Osteoblast (primary cell): ENCODE results near the gene ABI2. TPM values are rescaled to one million over a fixed set of nuclear protein-coding genes. Genes with fewer than 3 reads are reported as not detected.
"Not testable (repeated sequence)": the region's sequence is repeated elsewhere in the genome, so short reads cannot be mapped to it uniquely, and the experiment has no call there.

Source experiments
- DNase-seq: peaks from one replicate; pipeline ENCODE4 v3.0.0; 2011; ENCODE audit warnings: low spot score, mixed read lengths; ENCODE audit not compliant: insufficient read length; ENCODE audit errors: missing footprints
- H2AFZ ChIP-seq: 2 replicates; pipeline ENCODE4 v1.6.0; 2011; ENCODE audit warnings: mild to moderate bottlenecking, low read length
- H3K27ac ChIP-seq: 2 replicates; pipeline ENCODE4 v1.5.1; 2011; ENCODE audit warnings: mild to moderate bottlenecking, low read depth, low read length, moderate library complexity
- H3K27me3 ChIP-seq: 2 replicates; pipeline ENCODE4 v1.6.0; 2012; ENCODE audit warnings: mild to moderate bottlenecking, control low read depth, inconsistent platforms, low read length, moderate library complexity; ENCODE audit not compliant: insufficient read depth
- H3K36me3 ChIP-seq: 2 replicates; pipeline ENCODE4 v1.5.1; 2011; ENCODE audit warnings: mild to moderate bottlenecking, low read length, control low read depth, moderate library complexity; ENCODE audit not compliant: insufficient read depth
- H3K4me1 ChIP-seq: 2 replicates; pipeline ENCODE4 v1.5.1; 2011; ENCODE audit warnings: mild to moderate bottlenecking, low read length, control low read depth, moderate library complexity; ENCODE audit not compliant: insufficient read depth
- H3K4me2 ChIP-seq: 2 replicates; pipeline ENCODE4 v1.6.0; 2011; ENCODE audit warnings: mild to moderate bottlenecking, low read length; ENCODE audit not compliant: insufficient read depth
- H3K4me3 ChIP-seq: fragments of 200-600 bp; sonication (generic); 3 replicates; pipeline ENCODE4 v1.5.1; 2012; ENCODE audit warnings: mild to moderate bottlenecking, low read length, inconsistent platforms; ENCODE audit not compliant: insufficient read depth
- H3K79me2 ChIP-seq: 2 replicates; pipeline ENCODE4 v1.6.0; 2012; ENCODE audit warnings: mild to moderate bottlenecking, low read length, control low read depth, inconsistent platforms; ENCODE audit not compliant: insufficient read depth
- H3K9me3 ChIP-seq: 2 replicates; pipeline ENCODE4 v1.5.1; 2011; ENCODE audit warnings: low read depth, low read length, control low read depth
- H4K20me1 ChIP-seq: 2 replicates; pipeline ENCODE4 v1.6.0; 2012; ENCODE audit warnings: mild to moderate bottlenecking, low read length, control low read depth; ENCODE audit not compliant: insufficient read depth
- CTCF ChIP-seq: IDR thresholded peaks from 2 replicates; pipeline ENCODE4 v1.5.1; 2011; ENCODE audit warnings: mild to moderate bottlenecking, low read depth, low read length, moderate library complexity; ENCODE audit errors: extremely low read depth
- total RNA-seq: library from RNA; depleted of rRNA; stranded (reverse); fragments of >200 nt; gene quantifications from 2 replicates; pipeline ENCODE4 v1.2.3, GENCODE V29; 2012

Gene ABI2
- total RNA-seq, 1 donor: 38.7 TPM

GRCh38 chr2:203361922-203362321 lies 33.7 kb downstream of the ABI2 start:
- Histone ChIP-seq H3K36me3 (no peaks in the 10 kb centered on the region), H2AFZ (no peak overlapping the region), H3K9me3 (no peaks in the 10 kb centered on the region), H3K4me3 (no peak overlapping the region), H4K20me1 (peaks cover 17% of the 10 kb centered on the region), H3K27ac (no peak overlapping the region), H3K27me3 (no peaks in the 10 kb centered on the region), H3K79me2 (peaks cover 83% of the 10 kb centered on the region), H3K4me1 (peaks cover 6% of the 10 kb centered on the region), H3K4me2 (no peak overlapping the region)
- peak; percentile 66 for DNase-seq
- no peak for TF ChIP-seq CTCF

- no peak for TF ChIP-seq CTCF
- Histone ChIP-seq H2AFZ (no peak overlapping the region), H3K4me3 (no peak overlapping the region), H3K27me3 (no peaks in the 10 kb centered on the region), H3K4me2 (no peak overlapping the region), H3K4me1 (peaks cover 3% of the 10 kb centered on the region), H3K36me3 (peaks cover 18% of the 10 kb centered on the region), H3K79me2 (peaks cover 64% of the 10 kb centered on the region), H3K9me3 (no peaks in the 10 kb centered on the region), H4K20me1 (peaks cover 6% of the 10 kb centered on the region), H3K27ac (no peak overlapping the region)
- no peak for DNase-seq
Measured at GRCh38 chr2:203366639-203367466, 38.7 kb downstream of the ABI2 start.

GRCh38 chr2:203372706-203373105 lies 44.5 kb downstream of the ABI2 start:
- Histone ChIP-seq H3K79me2 (peaks cover 42% of the 10 kb centered on the region), H3K36me3 (peaks cover 16% of the 10 kb centered on the region)
- DNase-seq, H3K4me2 ChIP-seq, H3K27me3 ChIP-seq, H3K4me3 ChIP-seq, H3K9me3 ChIP-seq, H2AFZ ChIP-seq, H4K20me1 ChIP-seq, H3K27ac ChIP-seq, H3K4me1 ChIP-seq: not testable (repeated sequence)

DNA sequence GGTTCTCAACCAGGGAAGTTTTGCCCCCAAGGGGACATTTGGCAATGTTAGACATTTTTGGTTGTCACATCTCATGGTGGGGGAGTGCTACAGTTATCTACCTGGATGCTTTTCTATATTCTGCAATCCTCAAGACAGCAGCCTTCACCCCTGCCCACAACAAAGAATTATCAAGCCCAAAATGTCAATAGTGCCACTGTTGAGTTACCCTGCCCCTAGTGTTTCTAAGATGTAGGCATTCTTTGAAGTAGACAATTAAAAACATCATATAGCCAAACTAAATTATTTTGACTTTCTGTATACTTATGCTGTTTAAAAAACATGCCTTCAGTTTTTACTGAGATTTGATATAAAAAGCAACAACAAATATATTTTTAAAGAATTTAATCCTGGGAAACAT lies 48.0 kb downstream of the ABI2 start:
- Histone ChIP-seq H3K27me3 (no peaks in the 10 kb centered on the region), H2AFZ (no peak overlapping the region), H3K27ac (no peak overlapping the region), H3K9me3 (no peaks in the 10 kb centered on the region), H3K36me3 (peaks cover 1% of the 10 kb centered on the region), H4K20me1 (no peaks in the 10 kb centered on the region), H3K4me2 (no peak overlapping the region), H3K4me3 (no peak overlapping the region), H3K79me2 (peaks cover 38% of the 10 kb centered on the region), H3K4me1 (no peaks in the 10 kb centered on the region)
- DNase-seq: no peak
- TF ChIP-seq CTCF: no peak
